Measurements from ENCODE around the gene NBAS. TPM values are rescaled to one million over a fixed set of nuclear protein-coding genes. Genes with fewer than 3 reads are reported as not detected.

The NBAS gene
- polyA plus RNA-seq, 1 donor from 2014 or later: 31.9 TPM

GRCh38 chr2:15372019-15372418 is 189.1 kb downstream of the NBAS start:
- Histone ChIP-seq H3K9me3 (ENCODE audit: low read length) (no peaks in the 10 kb centered on the region), H3K36me3 (ENCODE audit: insufficient read depth, low read length) (no peaks in the 10 kb centered on the region), H4K20me1 (ENCODE audit: insufficient read depth) (no peaks in the 10 kb centered on the region), H3K9ac (ENCODE audit: low read length) (no peak overlapping the region), H3K4me3 (ENCODE audit: low read length) (peak overlapping the region; percentile 6), H3K9me2 (ENCODE audit: insufficient read depth, low read length) (no peaks in the 10 kb centered on the region), H3F3A (ENCODE audit: insufficient read depth, low read length, poor library complexity, severe bottlenecking) (peaks cover 13% of the 10 kb centered on the region), H3K79me2 (replicated peaks; ENCODE audit: insufficient read depth, low read length) (no peaks in the 10 kb centered on the region), H2AFZ (ENCODE audit: low read depth, low read length) (no peak overlapping the region), H3K4me2 (ENCODE audit: low read length) (peak overlapping the region; percentile 11), H3K27me3 (ENCODE audit: insufficient read depth, low read depth, low read length) (no peaks in the 10 kb centered on the region), H3K27ac (ENCODE audit: low read length) (peak overlapping the region; percentile 67)
- TF ChIP-seq POLR2AphosphoS5 (IDR thresholded peaks at IDR 0.05) (no peak), SMC3 (conservative IDR thresholded peaks at IDR 0.05; ENCODE audit: poor library complexity) (no peak), EZH2 (IDR thresholded peaks at IDR 0.05; ENCODE audit: borderline replicate concordance, insufficient read depth, low read length, poor library complexity, severe bottlenecking) (no peak), TAF1 (IDR thresholded peaks at IDR 0.05; ENCODE audit: low read depth) (no peak), RAD21 (conservative IDR thresholded peaks at IDR 0.05) (no peak), EP300 (conservative IDR thresholded peaks at IDR 0.05; ENCODE audit: poor library complexity, severe bottlenecking) (no peak), MXI1 (conservative IDR thresholded peaks at IDR 0.05; ENCODE audit: poor library complexity, severe bottlenecking) (no peak)
- TF ChIP-seq, protein P1, sequence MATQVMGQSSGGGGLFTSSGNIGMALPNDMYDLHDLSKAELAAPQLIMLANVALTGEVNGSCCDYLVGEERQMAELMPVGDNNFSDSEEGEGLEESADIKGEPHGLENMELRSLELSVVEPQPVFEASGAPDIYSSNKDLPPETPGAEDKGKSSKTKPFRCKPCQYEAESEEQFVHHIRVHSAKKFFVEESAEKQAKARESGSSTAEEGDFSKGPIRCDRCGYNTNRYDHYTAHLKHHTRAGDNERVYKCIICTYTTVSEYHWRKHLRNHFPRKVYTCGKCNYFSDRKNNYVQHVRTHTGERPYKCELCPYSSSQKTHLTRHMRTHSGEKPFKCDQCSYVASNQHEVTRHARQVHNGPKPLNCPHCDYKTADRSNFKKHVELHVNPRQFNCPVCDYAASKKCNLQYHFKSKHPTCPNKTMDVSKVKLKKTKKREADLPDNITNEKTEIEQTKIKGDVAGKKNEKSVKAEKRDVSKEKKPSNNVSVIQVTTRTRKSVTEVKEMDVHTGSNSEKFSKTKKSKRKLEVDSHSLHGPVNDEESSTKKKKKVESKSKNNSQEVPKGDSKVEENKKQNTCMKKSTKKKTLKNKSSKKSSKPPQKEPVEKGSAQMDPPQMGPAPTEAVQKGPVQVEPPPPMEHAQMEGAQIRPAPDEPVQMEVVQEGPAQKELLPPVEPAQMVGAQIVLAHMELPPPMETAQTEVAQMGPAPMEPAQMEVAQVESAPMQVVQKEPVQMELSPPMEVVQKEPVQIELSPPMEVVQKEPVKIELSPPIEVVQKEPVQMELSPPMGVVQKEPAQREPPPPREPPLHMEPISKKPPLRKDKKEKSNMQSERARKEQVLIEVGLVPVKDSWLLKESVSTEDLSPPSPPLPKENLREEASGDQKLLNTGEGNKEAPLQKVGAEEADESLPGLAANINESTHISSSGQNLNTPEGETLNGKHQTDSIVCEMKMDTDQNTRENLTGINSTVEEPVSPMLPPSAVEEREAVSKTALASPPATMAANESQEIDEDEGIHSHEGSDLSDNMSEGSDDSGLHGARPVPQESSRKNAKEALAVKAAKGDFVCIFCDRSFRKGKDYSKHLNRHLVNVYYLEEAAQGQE (IDR thresholded peaks at IDR 0.05; ENCODE audit: borderline replicate concordance): no peak
- TF ChIP-seq, protein P2, sequence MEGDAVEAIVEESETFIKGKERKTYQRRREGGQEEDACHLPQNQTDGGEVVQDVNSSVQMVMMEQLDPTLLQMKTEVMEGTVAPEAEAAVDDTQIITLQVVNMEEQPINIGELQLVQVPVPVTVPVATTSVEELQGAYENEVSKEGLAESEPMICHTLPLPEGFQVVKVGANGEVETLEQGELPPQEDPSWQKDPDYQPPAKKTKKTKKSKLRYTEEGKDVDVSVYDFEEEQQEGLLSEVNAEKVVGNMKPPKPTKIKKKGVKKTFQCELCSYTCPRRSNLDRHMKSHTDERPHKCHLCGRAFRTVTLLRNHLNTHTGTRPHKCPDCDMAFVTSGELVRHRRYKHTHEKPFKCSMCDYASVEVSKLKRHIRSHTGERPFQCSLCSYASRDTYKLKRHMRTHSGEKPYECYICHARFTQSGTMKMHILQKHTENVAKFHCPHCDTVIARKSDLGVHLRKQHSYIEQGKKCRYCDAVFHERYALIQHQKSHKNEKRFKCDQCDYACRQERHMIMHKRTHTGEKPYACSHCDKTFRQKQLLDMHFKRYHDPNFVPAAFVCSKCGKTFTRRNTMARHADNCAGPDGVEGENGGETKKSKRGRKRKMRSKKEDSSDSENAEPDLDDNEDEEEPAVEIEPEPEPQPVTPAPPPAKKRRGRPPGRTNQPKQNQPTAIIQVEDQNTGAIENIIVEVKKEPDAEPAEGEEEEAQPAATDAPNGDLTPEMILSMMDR (IDR thresholded peaks at IDR 0.05; ENCODE audit: poor library complexity, severe bottlenecking): no peak

- Histone ChIP-seq H3K79me2 (replicated peaks; ENCODE audit: insufficient read depth, low read length) (no peaks in the 10 kb centered on the region), H3K36me3 (ENCODE audit: insufficient read depth, low read length) (no peaks in the 10 kb centered on the region), H3K9me2 (ENCODE audit: insufficient read depth, low read length) (no peaks in the 10 kb centered on the region), H3F3A (ENCODE audit: insufficient read depth, low read length, poor library complexity, severe bottlenecking) (peaks cover 13% of the 10 kb centered on the region), H3K4me3 (ENCODE audit: low read length) (no peak overlapping the region), H3K27ac (ENCODE audit: low read length) (no peak overlapping the region), H3K9me3 (ENCODE audit: low read length) (no peaks in the 10 kb centered on the region), H3K4me2 (ENCODE audit: low read length) (no peak overlapping the region), H3K9ac (ENCODE audit: low read length) (no peak overlapping the region), H2AFZ (ENCODE audit: low read depth, low read length) (no peak overlapping the region), H3K27me3 (ENCODE audit: insufficient read depth, low read depth, low read length) (no peaks in the 10 kb centered on the region), H4K20me1 (ENCODE audit: insufficient read depth) (no peaks in the 10 kb centered on the region)
- no peak for TF ChIP-seq MXI1 (conservative IDR thresholded peaks at IDR 0.05; ENCODE audit: poor library complexity, severe bottlenecking)
- TF ChIP-seq, protein P2 (IDR thresholded peaks at IDR 0.05; ENCODE audit: poor library complexity, severe bottlenecking): no peak
- no peak for TF ChIP-seq TAF1 (IDR thresholded peaks at IDR 0.05; ENCODE audit: low read depth)
- no peak for TF ChIP-seq EZH2 (IDR thresholded peaks at IDR 0.05; ENCODE audit: borderline replicate concordance, insufficient read depth, low read length, poor library complexity, severe bottlenecking)
- TF ChIP-seq POLR2AphosphoS5 (IDR thresholded peaks at IDR 0.05): no peak
- no peak for TF ChIP-seq RAD21 (conservative IDR thresholded peaks at IDR 0.05)
- TF ChIP-seq, protein P1 (IDR thresholded peaks at IDR 0.05; ENCODE audit: borderline replicate concordance): no peak
- TF ChIP-seq SMC3 (conservative IDR thresholded peaks at IDR 0.05; ENCODE audit: poor library complexity): no peak
- TF ChIP-seq EP300 (conservative IDR thresholded peaks at IDR 0.05; ENCODE audit: poor library complexity, severe bottlenecking): no peak
Measured at GRCh38 chr2:15369129-15369528, 192.0 kb downstream of the NBAS start.

Data from neural cell (in vitro differentiated cells).